ENCODE data around the gene ENHO.
"Not testable (repeated sequence)": the region's sequence is repeated elsewhere in the genome, so short reads cannot be mapped to it uniquely, and the experiment has no call there.

Gene ENHO

GRCh38 chr9:34555002-34555348 is 32.2 kb upstream of the ENHO start:
- DNase-seq: no peak

- DNase-seq: peak; percentile 53
These were observed 31.6 kb upstream of the ENHO start for GRCh38 chr9:34554211-34555001.

GRCh38 chr9:34553511-34554021 is 30.8 kb upstream of the ENHO start:
- DNase-seq: no peak

GRCh38 chr9:34552986-34553385 is 30.2 kb upstream of the ENHO start:
- DNase-seq: no peak

GRCh38 chr9:34552606-34552981 is 29.8 kb upstream of the ENHO start:
- DNase-seq: no peak

- DNase-seq: no peak
These were observed 29.2 kb upstream of the ENHO start for GRCh38 chr9:34551751-34552605.

GRCh38 chr9:34550681-34551270 is 28.0 kb upstream of the ENHO start:
- no peak for DNase-seq

GRCh38 chr9:34550016-34550680 is 27.4 kb upstream of the ENHO start:
- no peak for DNase-seq

GRCh38 chr9:34549407-34549732 is 26.6 kb upstream of the ENHO start:
- DNase-seq: no peak

- peak; percentile 17 for DNase-seq
These were observed 25.3 kb upstream of the ENHO start for GRCh38 chr9:34547960-34548611.

GRCh38 chr9:34546834-34547827 is 24.3 kb upstream of the ENHO start:
- peak; percentile 27 for DNase-seq

GRCh38 chr9:34546102-34546833 is 23.5 kb upstream of the ENHO start:
- DNase-seq: no peak

GRCh38 chr9:34545497-34545896 is 22.7 kb upstream of the ENHO start:
- no peak for DNase-seq

GRCh38 chr9:34544035-34544434 is 21.2 kb upstream of the ENHO start:
- DNase-seq: no peak

GRCh38 chr9:34541540-34541939 is 18.8 kb upstream of the ENHO start:
- no peak for DNase-seq

GRCh38 chr9:34540827-34541226 is 18.0 kb upstream of the ENHO start:
- DNase-seq: no peak

GRCh38 chr9:34536685-34537084 is 13.9 kb upstream of the ENHO start:
- no peak for DNase-seq

GRCh38 chr9:34532041-34532440 is 9.3 kb upstream of the ENHO start:
- not testable (repeated sequence) for DNase-seq

- peak; percentile 95 for DNase-seq
These were observed 3.2 kb upstream of the ENHO start for GRCh38 chr9:34526026-34526425.

- DNase-seq: no peak
These were observed 1.6 kb upstream of the ENHO start for GRCh38 chr9:34524349-34524748.
